Measurements from ENCODE around the gene TACC2.

The TACC2 gene

DNA sequence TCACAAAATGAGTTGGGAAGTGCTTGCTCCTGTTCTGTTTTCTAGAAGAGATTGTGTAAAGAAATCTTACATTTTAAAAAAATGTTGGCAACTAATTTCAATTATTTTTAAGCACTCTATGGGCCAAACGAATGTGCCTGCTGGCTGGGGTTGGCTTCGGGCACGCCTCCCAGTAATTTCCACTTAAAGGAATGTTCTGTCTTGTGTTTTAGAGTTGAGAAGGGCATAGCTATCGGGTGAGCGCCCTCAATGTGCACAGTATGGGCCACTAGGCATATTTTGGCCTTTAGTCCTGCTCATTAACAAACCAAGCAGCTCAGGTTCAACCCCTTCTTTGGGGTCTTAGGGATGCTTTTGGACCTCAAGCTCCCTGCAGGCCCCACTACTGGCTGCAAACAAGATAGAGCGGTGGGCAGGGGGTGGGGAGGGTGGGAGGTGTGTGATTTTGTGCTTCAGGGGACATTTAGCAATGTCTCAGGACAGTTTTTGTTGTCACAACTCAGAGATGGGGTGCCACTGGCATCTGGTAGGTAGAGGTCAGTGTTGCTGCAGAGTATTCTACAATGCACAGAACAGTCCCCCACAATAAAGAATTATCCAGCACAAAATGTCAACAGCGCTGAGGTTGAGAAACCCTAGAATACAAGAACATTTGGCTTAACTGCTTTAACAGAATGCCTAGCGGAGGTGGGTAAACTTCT, 40.7 kb downstream of the TACC2 start:
- no peak for DNase-seq
- H3K4me3 ChIP-seq (ENCODE audit: low read depth, low read length): no peak overlapping the region

DNA sequence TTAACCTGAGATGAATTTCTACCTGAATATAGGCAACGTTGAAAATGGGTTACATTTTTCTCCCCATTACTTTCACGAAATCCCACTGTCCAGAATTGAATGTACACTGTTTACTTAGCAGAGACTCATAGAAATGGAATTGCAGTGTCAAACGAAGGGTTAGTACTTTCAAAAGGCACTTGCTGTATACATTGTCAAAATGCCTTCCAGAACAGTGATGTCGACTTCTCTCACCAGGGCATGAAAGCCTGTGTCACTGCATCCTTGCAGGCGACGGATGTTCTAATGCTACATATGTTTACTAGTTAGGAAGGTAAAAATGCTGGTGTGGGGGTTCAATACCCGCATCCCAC, 41.2 kb downstream of the TACC2 start:
- DNase-seq: no peak
- no peaks in the 10 kb centered on the region for H3K36me3 ChIP-seq
- H3K4me3 ChIP-seq (ENCODE audit: low read depth, low read length): no peak overlapping the region
- no peak overlapping the region for H3K27ac ChIP-seq
- TF ChIP-seq CTCF (IDR thresholded peaks at IDR 0.05; ENCODE audit: low read depth, low read length): no peak
- no peaks in the 10 kb centered on the region for H3K9me3 ChIP-seq (ENCODE audit: severe bottlenecking)
- H3K27me3 ChIP-seq (ENCODE audit: insufficient read depth, low read depth, severe bottlenecking): no peaks in the 10 kb centered on the region

More for the DNA sequence above, 40.7 kb downstream of the TACC2 start:
- Histone ChIP-seq H3K36me3 (no peaks in the 10 kb centered on the region), H3K27me3 (ENCODE audit: insufficient read depth, low read depth, severe bottlenecking) (no peaks in the 10 kb centered on the region), H3K27ac (no peak overlapping the region), H3K9me3 (ENCODE audit: severe bottlenecking) (no peaks in the 10 kb centered on the region)
- peak; percentile 21; the same call in 1 of the 2 replicates for TF ChIP-seq CTCF (IDR thresholded peaks at IDR 0.05; ENCODE audit: low read depth, low read length)

GRCh38 chr10:122033224-122033926, 44.4 kb downstream of the TACC2 start:
- Histone ChIP-seq H3K27ac (no peak overlapping the region), H3K9me3 (ENCODE audit: severe bottlenecking) (no peaks in the 10 kb centered on the region), H3K27me3 (ENCODE audit: insufficient read depth, low read depth, severe bottlenecking) (no peaks in the 10 kb centered on the region), H3K36me3 (no peaks in the 10 kb centered on the region), H3K4me3 (ENCODE audit: low read depth, low read length) (no peak overlapping the region)
- TF ChIP-seq CTCF (IDR thresholded peaks at IDR 0.05; ENCODE audit: low read depth, low read length): no peak
- no peak for DNase-seq

- H3K27me3 ChIP-seq (ENCODE audit: insufficient read depth, low read depth, severe bottlenecking): no peaks in the 10 kb centered on the region
- no peaks in the 10 kb centered on the region for H3K36me3 ChIP-seq
- no peaks in the 10 kb centered on the region for H3K9me3 ChIP-seq (ENCODE audit: severe bottlenecking)
- no peak for TF ChIP-seq CTCF (IDR thresholded peaks at IDR 0.05; ENCODE audit: low read depth, low read length)
- no peak overlapping the region for H3K27ac ChIP-seq
- H3K4me3 ChIP-seq (ENCODE audit: low read depth, low read length): no peak overlapping the region
- no peak for DNase-seq
Measured at GRCh38 chr10:122034149-122034756, 45.3 kb downstream of the TACC2 start.

DNA sequence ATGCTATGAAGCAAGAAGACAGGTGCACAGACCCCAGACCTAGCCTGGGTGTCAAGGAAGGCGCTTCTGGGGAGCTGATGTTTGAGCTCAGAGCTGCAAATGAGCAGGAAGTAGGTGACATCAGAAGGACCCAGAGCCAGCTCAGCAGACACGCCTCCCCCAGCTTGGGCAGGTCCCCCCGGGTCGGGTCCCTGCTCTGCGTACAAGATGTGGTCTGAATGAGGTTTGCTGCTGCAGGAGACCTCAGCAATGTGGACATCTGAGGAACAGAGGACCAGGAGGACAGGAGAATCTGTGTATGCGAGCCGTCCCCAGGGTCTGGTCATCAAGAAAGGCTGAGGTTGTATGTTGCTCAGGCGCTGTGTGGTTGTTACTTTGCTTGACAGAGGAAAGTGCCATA, 51.8 kb downstream of the TACC2 start:
- no peak overlapping the region for H3K4me3 ChIP-seq (ENCODE audit: low read depth, low read length)
- TF ChIP-seq CTCF (IDR thresholded peaks at IDR 0.05; ENCODE audit: low read depth, low read length): no peak
- no peaks in the 10 kb centered on the region for H3K27me3 ChIP-seq (ENCODE audit: insufficient read depth, low read depth, severe bottlenecking)
- DNase-seq: no peak
- no peak overlapping the region for H3K27ac ChIP-seq
- H3K36me3 ChIP-seq: no peaks in the 10 kb centered on the region
- no peaks in the 10 kb centered on the region for H3K9me3 ChIP-seq (ENCODE audit: severe bottlenecking)
